Stimulated activated CD4-positive, alpha-beta T cell treated with anti-CD3 and anti-CD28 coated beads, Interleukin-1b, Interleukin-23, amount 100 ng/mL, for 24 hours (primary cell): ENCODE measurements around the gene AR.

ENCODE experiments used
- DNase-seq, 4 experiments: peaks; one replicate each; pipeline ENCODE4 v3.0.0-alpha.2; 2020; ENCODE audit warnings: low read depth in 4 of 4, low spot score in 1 of 4

Gene AR, protein sequence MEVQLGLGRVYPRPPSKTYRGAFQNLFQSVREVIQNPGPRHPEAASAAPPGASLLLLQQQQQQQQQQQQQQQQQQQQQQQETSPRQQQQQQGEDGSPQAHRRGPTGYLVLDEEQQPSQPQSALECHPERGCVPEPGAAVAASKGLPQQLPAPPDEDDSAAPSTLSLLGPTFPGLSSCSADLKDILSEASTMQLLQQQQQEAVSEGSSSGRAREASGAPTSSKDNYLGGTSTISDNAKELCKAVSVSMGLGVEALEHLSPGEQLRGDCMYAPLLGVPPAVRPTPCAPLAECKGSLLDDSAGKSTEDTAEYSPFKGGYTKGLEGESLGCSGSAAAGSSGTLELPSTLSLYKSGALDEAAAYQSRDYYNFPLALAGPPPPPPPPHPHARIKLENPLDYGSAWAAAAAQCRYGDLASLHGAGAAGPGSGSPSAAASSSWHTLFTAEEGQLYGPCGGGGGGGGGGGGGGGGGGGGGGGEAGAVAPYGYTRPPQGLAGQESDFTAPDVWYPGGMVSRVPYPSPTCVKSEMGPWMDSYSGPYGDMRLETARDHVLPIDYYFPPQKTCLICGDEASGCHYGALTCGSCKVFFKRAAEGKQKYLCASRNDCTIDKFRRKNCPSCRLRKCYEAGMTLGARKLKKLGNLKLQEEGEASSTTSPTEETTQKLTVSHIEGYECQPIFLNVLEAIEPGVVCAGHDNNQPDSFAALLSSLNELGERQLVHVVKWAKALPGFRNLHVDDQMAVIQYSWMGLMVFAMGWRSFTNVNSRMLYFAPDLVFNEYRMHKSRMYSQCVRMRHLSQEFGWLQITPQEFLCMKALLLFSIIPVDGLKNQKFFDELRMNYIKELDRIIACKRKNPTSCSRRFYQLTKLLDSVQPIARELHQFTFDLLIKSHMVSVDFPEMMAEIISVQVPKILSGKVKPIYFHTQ

DNA sequence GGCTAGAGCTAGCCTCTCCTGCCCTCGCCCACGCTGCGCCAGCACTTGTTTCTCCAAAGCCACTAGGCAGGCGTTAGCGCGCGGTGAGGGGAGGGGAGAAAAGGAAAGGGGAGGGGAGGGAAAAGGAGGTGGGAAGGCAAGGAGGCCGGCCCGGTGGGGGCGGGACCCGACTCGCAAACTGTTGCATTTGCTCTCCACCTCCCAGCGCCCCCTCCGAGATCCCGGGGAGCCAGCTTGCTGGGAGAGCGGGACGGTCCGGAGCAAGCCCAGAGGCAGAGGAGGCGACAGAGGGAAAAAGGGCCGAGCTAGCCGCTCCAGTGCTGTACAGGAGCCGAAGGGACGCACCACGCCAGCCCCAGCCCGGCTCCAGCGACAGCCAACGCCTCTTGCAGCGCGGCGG lies at the start of gene AR:
TSS of gene AR (plus strand) at position 204 of the 400 bp plus-strand sequence. CDS start 1,126 bp downstream, outside the sequence.
- DNase-seq = no peak

GRCh38 chrX:67500617-67501016 lies 43.2 kb upstream of the AR start:
- no peak for DNase-seq

DNA sequence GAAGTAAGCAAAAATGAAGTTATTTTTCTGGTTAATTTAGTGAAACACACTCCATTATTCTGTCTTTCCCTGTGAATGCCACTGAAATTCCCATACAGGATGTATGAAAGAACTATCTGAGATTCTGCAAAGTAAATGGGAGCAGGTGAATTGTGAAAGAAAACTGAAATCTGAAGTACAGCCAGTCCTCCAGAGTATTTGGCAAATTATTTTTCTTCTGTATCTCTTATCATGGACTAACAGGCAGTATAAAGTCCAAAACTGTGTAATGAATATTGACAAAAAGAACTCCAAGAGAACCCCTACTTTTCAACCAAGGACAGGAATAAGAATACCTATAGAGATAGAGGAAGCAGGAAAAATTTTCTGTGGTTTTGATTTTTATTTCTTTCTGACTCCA lies 40.8 kb upstream of the AR start:
- no peak for DNase-seq

- no peak for DNase-seq
Measured at GRCh38 chrX:67503453-67503852, 40.4 kb upstream of the AR start.

DNA sequence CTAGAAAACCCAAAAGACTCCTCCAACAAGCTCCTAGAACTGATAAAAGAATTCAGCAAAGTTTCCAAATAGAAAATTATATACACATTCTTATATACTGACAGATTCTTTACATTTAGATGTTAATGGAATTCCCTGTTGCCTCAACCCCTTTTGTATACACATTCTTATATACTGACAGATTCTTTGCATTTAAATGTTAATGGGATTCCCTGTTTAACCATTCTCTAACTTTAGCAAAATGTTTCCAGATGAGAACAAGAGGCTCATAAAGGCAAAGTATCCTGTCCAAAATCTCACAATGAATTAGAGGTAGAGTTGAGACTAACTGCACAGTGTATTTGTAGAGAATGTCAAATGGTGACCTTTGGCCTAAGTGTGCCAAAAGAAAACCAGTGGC lies 23.1 kb upstream of the AR start:
- no peak for DNase-seq

- no peak for DNase-seq
Measured at GRCh38 chrX:67523002-67523681, 20.7 kb upstream of the AR start.

DNA sequence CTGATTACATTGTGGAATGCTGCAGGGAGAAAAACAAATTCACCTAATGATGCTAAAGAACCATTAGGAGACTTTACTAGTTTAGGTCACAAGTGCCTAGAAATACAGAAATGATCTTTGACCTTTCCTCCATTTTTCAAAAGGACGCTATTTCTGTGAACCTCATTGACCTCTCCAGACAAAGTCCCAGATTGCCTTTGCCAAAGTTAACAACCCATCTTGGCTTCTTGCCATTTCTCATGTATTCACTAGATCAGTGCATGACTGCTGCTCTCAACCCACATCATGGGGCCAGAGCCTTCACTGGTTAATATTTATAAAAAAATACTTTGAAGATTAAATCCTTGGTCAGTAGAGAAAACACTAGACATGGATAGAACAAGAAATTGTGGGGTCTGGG lies 19.9 kb upstream of the AR start:
- no peak for DNase-seq

GRCh38 chrX:67524428-67524827 lies 19.4 kb upstream of the AR start:
- DNase-seq = no peak

- no peak for DNase-seq
Measured at GRCh38 chrX:67524950-67525691, 18.7 kb upstream of the AR start.

- no peak for DNase-seq
Measured at GRCh38 chrX:67536564-67536963, 7.3 kb upstream of the AR start.

- DNase-seq = no peak
Measured at GRCh38 chrX:67538383-67538782, 5.4 kb upstream of the AR start.

DNA sequence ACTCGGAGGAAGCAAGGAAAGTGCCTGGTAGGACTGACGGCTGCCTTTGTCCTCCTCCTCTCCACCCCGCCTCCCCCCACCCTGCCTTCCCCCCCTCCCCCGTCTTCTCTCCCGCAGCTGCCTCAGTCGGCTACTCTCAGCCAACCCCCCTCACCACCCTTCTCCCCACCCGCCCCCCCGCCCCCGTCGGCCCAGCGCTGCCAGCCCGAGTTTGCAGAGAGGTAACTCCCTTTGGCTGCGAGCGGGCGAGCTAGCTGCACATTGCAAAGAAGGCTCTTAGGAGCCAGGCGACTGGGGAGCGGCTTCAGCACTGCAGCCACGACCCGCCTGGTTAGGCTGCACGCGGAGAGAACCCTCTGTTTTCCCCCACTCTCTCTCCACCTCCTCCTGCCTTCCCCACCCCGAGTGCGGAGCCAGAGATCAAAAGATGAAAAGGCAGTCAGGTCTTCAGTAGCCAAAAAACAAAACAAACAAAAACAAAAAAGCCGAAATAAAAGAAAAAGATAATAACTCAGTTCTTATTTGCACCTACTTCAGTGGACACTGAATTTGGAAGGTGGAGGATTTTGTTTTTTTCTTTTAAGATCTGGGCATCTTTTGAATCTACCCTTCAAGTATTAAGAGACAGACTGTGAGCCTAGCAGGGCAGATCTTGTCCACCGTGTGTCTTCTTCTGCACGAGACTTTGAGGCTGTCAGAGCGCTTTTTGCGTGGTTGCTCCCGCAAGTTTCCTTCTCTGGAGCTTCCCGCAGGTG lies 637 bp downstream of the AR start:
- no peak for DNase-seq

DNA sequence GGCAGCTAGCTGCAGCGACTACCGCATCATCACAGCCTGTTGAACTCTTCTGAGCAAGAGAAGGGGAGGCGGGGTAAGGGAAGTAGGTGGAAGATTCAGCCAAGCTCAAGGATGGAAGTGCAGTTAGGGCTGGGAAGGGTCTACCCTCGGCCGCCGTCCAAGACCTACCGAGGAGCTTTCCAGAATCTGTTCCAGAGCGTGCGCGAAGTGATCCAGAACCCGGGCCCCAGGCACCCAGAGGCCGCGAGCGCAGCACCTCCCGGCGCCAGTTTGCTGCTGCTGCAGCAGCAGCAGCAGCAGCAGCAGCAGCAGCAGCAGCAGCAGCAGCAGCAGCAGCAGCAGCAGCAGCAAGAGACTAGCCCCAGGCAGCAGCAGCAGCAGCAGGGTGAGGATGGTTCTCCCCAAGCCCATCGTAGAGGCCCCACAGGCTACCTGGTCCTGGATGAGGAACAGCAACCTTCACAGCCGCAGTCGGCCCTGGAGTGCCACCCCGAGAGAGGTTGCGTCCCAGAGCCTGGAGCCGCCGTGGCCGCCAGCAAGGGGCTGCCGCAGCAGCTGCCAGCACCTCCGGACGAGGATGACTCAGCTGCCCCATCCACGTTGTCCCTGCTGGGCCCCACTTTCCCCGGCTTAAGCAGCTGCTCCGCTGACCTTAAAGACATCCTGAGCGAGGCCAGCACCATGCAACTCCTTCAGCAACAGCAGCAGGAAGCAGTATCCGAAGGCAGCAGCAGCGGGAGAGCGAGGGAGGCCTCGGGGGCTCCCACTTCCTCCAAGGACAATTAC lies 1.4 kb downstream of the AR start:
- no peak for DNase-seq

DNA sequence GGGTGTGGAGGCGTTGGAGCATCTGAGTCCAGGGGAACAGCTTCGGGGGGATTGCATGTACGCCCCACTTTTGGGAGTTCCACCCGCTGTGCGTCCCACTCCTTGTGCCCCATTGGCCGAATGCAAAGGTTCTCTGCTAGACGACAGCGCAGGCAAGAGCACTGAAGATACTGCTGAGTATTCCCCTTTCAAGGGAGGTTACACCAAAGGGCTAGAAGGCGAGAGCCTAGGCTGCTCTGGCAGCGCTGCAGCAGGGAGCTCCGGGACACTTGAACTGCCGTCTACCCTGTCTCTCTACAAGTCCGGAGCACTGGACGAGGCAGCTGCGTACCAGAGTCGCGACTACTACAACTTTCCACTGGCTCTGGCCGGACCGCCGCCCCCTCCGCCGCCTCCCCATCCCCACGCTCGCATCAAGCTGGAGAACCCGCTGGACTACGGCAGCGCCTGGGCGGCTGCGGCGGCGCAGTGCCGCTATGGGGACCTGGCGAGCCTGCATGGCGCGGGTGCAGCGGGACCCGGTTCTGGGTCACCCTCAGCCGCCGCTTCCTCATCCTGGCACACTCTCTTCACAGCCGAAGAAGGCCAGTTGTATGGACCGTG lies 2.2 kb downstream of the AR start:
- no peak for DNase-seq

DNA sequence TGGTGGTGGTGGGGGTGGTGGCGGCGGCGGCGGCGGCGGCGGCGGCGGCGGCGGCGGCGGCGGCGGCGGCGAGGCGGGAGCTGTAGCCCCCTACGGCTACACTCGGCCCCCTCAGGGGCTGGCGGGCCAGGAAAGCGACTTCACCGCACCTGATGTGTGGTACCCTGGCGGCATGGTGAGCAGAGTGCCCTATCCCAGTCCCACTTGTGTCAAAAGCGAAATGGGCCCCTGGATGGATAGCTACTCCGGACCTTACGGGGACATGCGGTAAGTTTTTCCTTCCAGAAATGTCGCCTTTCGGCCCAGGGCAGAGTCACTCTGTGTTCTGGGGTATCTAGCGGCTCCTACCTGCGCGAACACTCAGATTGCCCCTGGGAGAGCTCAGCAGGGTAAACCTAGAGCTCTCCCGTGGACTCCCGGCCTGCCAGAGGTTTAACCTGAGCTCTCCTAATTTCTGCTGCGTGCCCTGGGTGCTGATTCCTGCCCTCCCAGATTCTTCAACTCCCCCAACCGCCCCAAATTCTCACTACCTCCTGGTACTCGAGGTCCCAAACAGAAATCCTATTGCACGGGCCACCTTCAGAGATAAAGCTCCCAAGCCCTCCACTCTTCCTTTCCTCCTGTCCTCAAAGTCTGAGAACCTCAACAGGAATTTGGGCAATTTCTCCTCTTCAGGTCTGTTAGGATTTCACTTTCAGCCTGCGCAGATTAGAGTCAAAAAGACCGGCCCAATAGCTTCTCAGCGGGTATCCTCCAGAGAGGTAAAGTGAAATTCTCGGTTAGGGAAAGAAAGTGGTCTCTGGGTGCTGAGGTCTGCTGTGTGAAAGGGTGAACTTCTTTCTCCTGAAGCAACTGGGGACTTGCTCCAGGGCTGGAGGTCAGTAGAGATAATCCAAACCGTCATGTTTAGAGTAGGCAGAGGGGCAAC lies 2.9 kb downstream of the AR start:
- no peak for DNase-seq

DNA sequence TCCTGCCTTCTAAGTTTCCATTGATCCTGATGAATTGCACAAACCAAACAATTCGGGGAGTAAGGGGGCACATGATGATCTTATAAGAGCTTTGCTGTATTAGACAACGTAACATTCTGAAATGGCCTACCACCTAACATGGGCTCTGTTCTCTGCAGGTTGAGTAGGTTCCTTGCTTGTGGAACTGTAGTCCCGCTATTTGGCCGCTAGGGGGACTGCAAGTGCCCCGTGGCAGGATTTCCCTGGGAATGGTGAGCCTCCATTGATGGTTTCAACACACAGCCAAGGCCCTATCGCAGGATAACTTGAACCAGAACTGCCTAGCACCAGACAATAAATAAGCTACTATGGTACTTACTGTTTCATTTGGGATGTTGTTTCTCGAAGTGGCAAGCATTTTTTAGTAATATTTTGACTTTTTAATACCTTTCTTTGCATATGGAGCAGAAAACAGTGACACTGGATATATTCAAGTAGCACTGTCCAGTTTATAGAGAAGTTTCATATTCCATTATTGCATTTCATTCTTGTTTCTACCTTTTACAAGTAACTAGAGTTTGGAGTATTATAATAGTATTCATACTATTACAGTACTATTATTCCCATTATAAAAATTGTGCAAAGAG lies 11.9 kb downstream of the AR start:
- no peak for DNase-seq

GRCh38 chrX:67558267-67558666 lies 14.4 kb downstream of the AR start:
- no peak for DNase-seq
